GM12878 (cell line): ENCODE results near the gene EMC1. TPM values are rescaled to one million over a fixed set of nuclear protein-coding genes. Genes with fewer than 3 reads are reported as not detected.

Source experiments
- ATAC-seq: fragments of 200-7000 bp; cut with Tn5 transposase; 3 replicates; pipeline ENCODE4 v1.9.1; 2020; ENCODE audit warnings: mild to moderate bottlenecking, moderate library complexity
- BruUV-seq: library from RNA; stranded (reverse); fragments of 400-500 nt; replicated peaks from 2 replicates; lab custom pipeline; 2021; lab: Mats Ljungman, UMichigan
- CTCF ChIA-PET: fragments of 300-600 bp; sonication (Branson Sonifier 250); formaldehyde crosslinking; extraction: SDS; loops from one replicate; lab custom pipeline; 2021; ENCODE audit warnings: inconsistent platforms; lab: Yijun Ruan, JAX
- POLR2A ChIA-PET: fragments of 350-600 bp; formaldehyde crosslinking; extraction: SDS; loops from one replicate; lab custom pipeline; 2021; ENCODE audit warnings: inconsistent platforms; lab: Charles Lee
- RAD21 ChIA-PET: fragments of 300-600 bp; sonication (Branson Sonifier 250); formaldehyde crosslinking; loops from one replicate; lab custom pipeline; 2023; ENCODE audit warnings: antibody characterized with exemption; ENCODE audit not compliant: unreplicated experiment; lab: Charles Lee
- SMC1A ChIA-PET: fragments of 300-600 bp; sonication (Branson Sonifier 250); formaldehyde crosslinking; loops from one replicate; lab custom pipeline; 2023; ENCODE audit not compliant: unreplicated experiment, uncharacterized antibody; lab: Charles Lee
- DNase-seq: peaks from one replicate; pipeline ENCODE4 v3.0.0-alpha.2; 2011; ENCODE audit warnings: low read depth, low spot score
- FAIRE-seq: peaks from 3 replicates; lab custom pipeline; 2011; peaks lifted over from hg19 to GRCh38; lab: Jason Lieb, UNC
- H2AFZ ChIP-seq: 2 replicates; pipeline ENCODE4 v1.6.0; 2011; ENCODE audit warnings: low read depth, low read length, control low read depth; ENCODE audit not compliant: control insufficient read depth
- H3K27ac ChIP-seq: 2 replicates; pipeline ENCODE4 v1.5.1; 2011; ENCODE audit warnings: control low read depth; ENCODE audit not compliant: control insufficient read depth, insufficient read depth
- H3K27me3 ChIP-seq, 2 experiments: replicated peaks in 1 of 2; 2 replicates each; pipeline versions ENCODE4 v1.6.0 to v1.6.1; 2011; ENCODE audit warnings: low read length in 1 of 2; ENCODE audit not compliant: control insufficient read depth in 2 of 2, insufficient read depth in 2 of 2
- H3K36me3 ChIP-seq, 2 experiments: 2 replicates each; pipeline ENCODE4 v1.5.1; 2011; ENCODE audit warnings: low read length in 1 of 2; ENCODE audit not compliant: control insufficient read depth in 2 of 2, insufficient read depth in 2 of 2
- H3K4me1 ChIP-seq: 2 replicates; pipeline ENCODE4 v1.6.1; 2011; ENCODE audit warnings: mild to moderate bottlenecking, low read length, moderate library complexity, mixed read lengths; ENCODE audit not compliant: control insufficient read depth, insufficient read depth
- H3K4me2 ChIP-seq: 2 replicates; pipeline ENCODE4 v1.6.0; 2011; ENCODE audit warnings: control low read depth; ENCODE audit not compliant: control insufficient read depth, insufficient read depth
- H3K4me3 ChIP-seq: fragments of 200-600 bp; sonication (generic); 2 replicates; pipeline ENCODE4 v1.5.1; 2016
- H3K79me2 ChIP-seq: 2 replicates; pipeline ENCODE4 v1.6.0; 2011; ENCODE audit warnings: low read length; ENCODE audit not compliant: control insufficient read depth, insufficient read depth
- H3K9ac ChIP-seq: 2 replicates; pipeline ENCODE4 v1.8.0; 2011; ENCODE audit warnings: low read length, control low read depth, mixed read lengths; ENCODE audit not compliant: control insufficient read depth, insufficient read depth
- H3K9me3 ChIP-seq: replicated peaks from 3 replicates; pipeline ENCODE4 v1.5.1; 2011; ENCODE audit warnings: mild to moderate bottlenecking, low read length; ENCODE audit not compliant: control insufficient read depth, insufficient read depth
- H4K20me1 ChIP-seq: 2 replicates; pipeline ENCODE4 v1.6.0; 2011; ENCODE audit not compliant: control insufficient read depth, insufficient read depth
- JUND ChIP-seq: IDR thresholded peaks from 2 replicates; pipeline ENCODE4 v1.6.1; 2012; ENCODE audit warnings: low read depth, mild to moderate bottlenecking, low read length, improper control_type of control experiment, moderate library complexity
- NR2F1 ChIP-seq: fragments of 450-650 bp; conservative IDR thresholded peaks from 2 replicates; pipeline ENCODE4 v1.6.1; 2017; ENCODE audit warnings: mild to moderate bottlenecking
- RFX5 ChIP-seq: IDR thresholded peaks from 2 replicates; pipeline ENCODE4 v1.6.1; 2011; ENCODE audit warnings: low read depth, low read length, improper control_type of control experiment
- SIX5 ChIP-seq: IDR thresholded peaks from 2 replicates; pipeline ENCODE4 v1.6.1; 2011; ENCODE audit warnings: mild to moderate bottlenecking, low read depth, low read length, moderate library complexity; ENCODE audit not compliant: severe bottlenecking
- SREBF2 ChIP-seq: IDR thresholded peaks from 2 replicates; pipeline ENCODE4 v1.6.1; 2012; ENCODE audit warnings: mild to moderate bottlenecking, low read length
- STAT1 ChIP-seq: fragments of 450-650 bp; conservative IDR thresholded peaks from 2 replicates; pipeline ENCODE4 v1.6.1; 2014; ENCODE audit warnings: antibody characterized with exemption, mild to moderate bottlenecking
- ZBTB33 ChIP-seq: fragments of 450-650 bp; IDR thresholded peaks from 2 replicates; pipeline ENCODE4 v1.6.1; 2017; ENCODE audit warnings: mild to moderate bottlenecking
- ZBTB4 ChIP-seq: fragments of 450-650 bp; formaldehyde crosslinking; IDR thresholded peaks from 2 replicates; pipeline ENCODE4 v1.4.0; 2022; ENCODE audit warnings: mild to moderate bottlenecking, moderate library complexity
- ZNF207 ChIP-seq: fragments of 450-650 bp; IDR thresholded peaks from 2 replicates; pipeline ENCODE4 v1.6.1; 2014; ENCODE audit warnings: antibody characterized with exemption, mild to moderate bottlenecking, borderline replicate concordance
- ZNF217 ChIP-seq: fragments of 450-650 bp; IDR thresholded peaks from 2 replicates; pipeline ENCODE4 v1.6.1; 2017; ENCODE audit warnings: antibody characterized with exemption, mild to moderate bottlenecking
- ZNF24 ChIP-seq: fragments of 450-650 bp; IDR thresholded peaks from 2 replicates; pipeline ENCODE4 v1.6.1; 2017; ENCODE audit warnings: antibody characterized with exemption, mild to moderate bottlenecking
- WGBS: methylation state at CpG from one replicate; pipeline ENCODE4 v1.1.6; 2016; ENCODE audit warnings: low lambda C conversion rate; ENCODE audit not compliant: insufficient replicate concordance, insufficient coverage; ENCODE audit errors: missing lambda C conversion rate; 5-methylcytosine and 5-hydroxymethylcytosine counted together
- in situ Hi-C: fragments of 300-500 bp; cut with MboI; formaldehyde crosslinking; loops from 9 replicates; pipeline ENCODE4 v1.14.3; 2018; ENCODE audit warnings: mixed read lengths
- intact Hi-C: fragments of 100-400 bp; cut with micrococcal nuclease; formaldehyde crosslinking; loops from one replicate; pipeline ENCODE4 v1.14.2; 2022; ENCODE audit not compliant: unreplicated experiment
- polyA plus RNA-seq, 11 experiments: library from polyadenylated mRNA; depleted of rRNA in 4 of 11; unstranded in 6 of 11; stranded (reverse) in 5 of 11; fragments of >200 nt; fragmentation: Nextera tagmentation in 4 of 11; fragmentation: Illumina TruSeq in 1 of 11; extraction: Ambion mirVana in 4 of 11; extraction: Trizol in 1 of 11; gene quantifications; 1 replicate in 1 of 11; 2 replicates in 10 of 11; pipeline versions ENCODE4 v1.2.1 to v1.2.3, GENCODE V29; 2011 to 2016; ENCODE audit warnings: inconsistent platforms in 2 of 11, missing spikeins in 2 of 11, low read depth in 1 of 11
- total RNA-seq, 4 experiments: library from RNA; depleted of rRNA in 3 of 4; stranded (reverse); fragments of >200 nt in 3 of 4; fragmentation: Illumina TruSeq in 1 of 4; extraction: Trizol in 1 of 4; gene quantifications; 2 replicates each; pipeline versions ENCODE4 v1.2.1 to v1.2.3, GENCODE V29; 2013 to 2021

EMC1 gene
- total and polyA plus RNA-seq, 10 of the 15 experiments (the other 5 are each of a cell fraction or from before 2014, with no cell fraction given): 12.2 to 43.6 (median 20.6) TPM

GRCh38 chr1:19186001-19186400 is 65.3 kb downstream of the EMC1 start:
- TF ChIP-seq ZNF217: no peak
- TF ChIP-seq RFX5: no peak
- no peak for TF ChIP-seq ZNF207
- H3K4me2 ChIP-seq: no peak overlapping the region
- DNase-seq: no peak
- CTCF ChIA-PET: interaction anchor here (0.7 to 1.0 kb wide), 2 partner anchors 10 to 14 kb away, joined by 3 to 4 read pairs; no protein-coding TSS in a partner anchor
- 72% methylated on average over 2 of the region's 2 CpGs for WGBS
- peaks cover 10 to 39% of the 10 kb centered on the region in 2 experiments for H3K36me3 ChIP-seq
- H3K27ac ChIP-seq: no peak overlapping the region
- H3K4me3 ChIP-seq: no peak overlapping the region
- H3K27me3 ChIP-seq: no peaks in the 10 kb centered on the region
- H3K79me2 ChIP-seq: no peaks in the 10 kb centered on the region
- in situ Hi-C loops (loop anchor here (25.0 kb wide), 1 partner anchor 1576 kb away; no protein-coding TSS in a partner anchor), intact Hi-C loops (no loop called here)
- FAIRE-seq: no peak
- RAD21 ChIA-PET: no interaction called here
- POLR2A ChIA-PET: no interaction called here
- no peaks in the 10 kb centered on the region for H3K9me3 ChIP-seq
- no TSS peak for BruUV-seq
- ATAC-seq: no peak
- no peaks in the 10 kb centered on the region for H3K4me1 ChIP-seq
- H4K20me1 ChIP-seq: no peaks in the 10 kb centered on the region
- no peak overlapping the region for H3K9ac ChIP-seq
- H2AFZ ChIP-seq: no peak overlapping the region
- SMC1A ChIA-PET: interaction anchor here (0.7 to 1.4 kb wide), 2 partner anchors 23 to 25 kb away, joined by 3 to 4 read pairs; no protein-coding TSS in a partner anchor

- H3K27me3 ChIP-seq: no peaks in the 10 kb centered on the region
- no peaks in the 10 kb centered on the region for H4K20me1 ChIP-seq
- 98% methylated on average over 5 of the region's 5 CpGs for WGBS
- H3K4me2 ChIP-seq: no peak overlapping the region
- FAIRE-seq: no peak
- in situ Hi-C loops: loop anchor here (25.0 kb wide), 1 partner anchor 1580 kb away; no protein-coding TSS in a partner anchor
- H2AFZ ChIP-seq: no peak overlapping the region
- H3K36me3 ChIP-seq: peaks cover 13 to 41% of the 10 kb centered on the region in 2 experiments
- RAD21 ChIA-PET: no interaction called here
- H3K9me3 ChIP-seq: no peaks in the 10 kb centered on the region
- TF ChIP-seq NR2F1 (no peak), ZBTB4 (no peak), STAT1 (no peak), SREBF2 (no peak), ZBTB33 (no peak), ZNF24 (no peak), SIX5 (no peak), JUND (no peak)
- TF ChIP-seq, all 136 proteins: peak for 0
- DNase-seq (no peak), ATAC-seq (no peak)
- intact Hi-C loops: no loop called here
- Histone ChIP-seq H3K79me2 (no peaks in the 10 kb centered on the region), H3K9ac (no peak overlapping the region), H3K4me3 (no peak overlapping the region), H3K27ac (no peak overlapping the region), H3K4me1 (no peaks in the 10 kb centered on the region)
- ChIA-PET SMC1A (interaction anchor here (1.0 to 1.1 kb wide), 2 partner anchors 13 to 17 kb away, joined by 3 read pairs; no protein-coding TSS in a partner anchor), CTCF (interaction anchor here (1.0 to 2.7 kb wide), 4 partner anchors 14 to 279 kb away, joined by 3 to 8 read pairs (median 4); partner anchors contain the start of gene ALDH4A1), POLR2A (no interaction called here)
- no TSS peak for BruUV-seq
Measured at GRCh38 chr1:19182223-19182622, 69.1 kb downstream of the EMC1 start.
